HL-60 (cell line): ENCODE measurements around the gene TRABD.

Source experiments
- GABPA ChIP-seq: IDR thresholded peaks from 2 replicates; pipeline ENCODE4 v1.6.1; 2012; ENCODE audit warnings: low read depth
- POLR2AphosphoS5 ChIP-seq: IDR thresholded peaks from 2 replicates; pipeline ENCODE4 v1.6.1; 2012; ENCODE audit warnings: low read depth
- SPI1 ChIP-seq: IDR thresholded peaks from 2 replicates; pipeline ENCODE4 v1.6.1; 2012; ENCODE audit warnings: low read depth, mild to moderate bottlenecking, borderline replicate concordance
- TF ChIP-seq, protein P1 (sequence below): IDR thresholded peaks from one replicate; pipeline ENCODE4 v1.5.1; 2011; ENCODE audit warnings: low read length, control low read depth, inconsistent platforms; ENCODE audit not compliant: insufficient read depth
- TF ChIP-seq, protein P2 (sequence below): IDR thresholded peaks from 2 replicates; pipeline ENCODE4 v1.6.1; 2012; ENCODE audit warnings: low read depth; ENCODE audit not compliant: insufficient replicate concordance

DNA sequence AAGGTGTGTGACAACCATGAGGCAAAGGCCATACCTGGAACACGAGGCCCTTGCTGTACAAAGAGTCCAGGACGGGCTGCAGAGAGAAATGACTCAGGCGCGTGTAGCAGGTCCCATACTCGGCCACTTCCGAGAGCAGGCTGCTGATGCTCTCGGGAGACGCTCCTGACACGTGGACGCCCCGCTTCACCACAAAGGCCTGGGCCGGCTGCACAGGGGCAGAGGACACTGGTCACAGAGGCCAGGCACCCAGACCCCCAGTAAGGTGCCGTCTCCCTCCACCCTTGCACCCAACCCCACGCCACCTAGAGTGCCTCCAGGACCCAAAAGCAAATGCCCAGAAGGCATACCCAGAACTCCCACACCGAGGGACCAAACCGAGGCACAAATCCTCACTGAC is 43.7 kb downstream of the TRABD start:
- TF ChIP-seq, protein P1, sequence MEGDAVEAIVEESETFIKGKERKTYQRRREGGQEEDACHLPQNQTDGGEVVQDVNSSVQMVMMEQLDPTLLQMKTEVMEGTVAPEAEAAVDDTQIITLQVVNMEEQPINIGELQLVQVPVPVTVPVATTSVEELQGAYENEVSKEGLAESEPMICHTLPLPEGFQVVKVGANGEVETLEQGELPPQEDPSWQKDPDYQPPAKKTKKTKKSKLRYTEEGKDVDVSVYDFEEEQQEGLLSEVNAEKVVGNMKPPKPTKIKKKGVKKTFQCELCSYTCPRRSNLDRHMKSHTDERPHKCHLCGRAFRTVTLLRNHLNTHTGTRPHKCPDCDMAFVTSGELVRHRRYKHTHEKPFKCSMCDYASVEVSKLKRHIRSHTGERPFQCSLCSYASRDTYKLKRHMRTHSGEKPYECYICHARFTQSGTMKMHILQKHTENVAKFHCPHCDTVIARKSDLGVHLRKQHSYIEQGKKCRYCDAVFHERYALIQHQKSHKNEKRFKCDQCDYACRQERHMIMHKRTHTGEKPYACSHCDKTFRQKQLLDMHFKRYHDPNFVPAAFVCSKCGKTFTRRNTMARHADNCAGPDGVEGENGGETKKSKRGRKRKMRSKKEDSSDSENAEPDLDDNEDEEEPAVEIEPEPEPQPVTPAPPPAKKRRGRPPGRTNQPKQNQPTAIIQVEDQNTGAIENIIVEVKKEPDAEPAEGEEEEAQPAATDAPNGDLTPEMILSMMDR, result no peak
- TF ChIP-seq POLR2AphosphoS5 (no peak), GABPA (no peak), SPI1 (no peak)
- TF ChIP-seq, protein P2, sequence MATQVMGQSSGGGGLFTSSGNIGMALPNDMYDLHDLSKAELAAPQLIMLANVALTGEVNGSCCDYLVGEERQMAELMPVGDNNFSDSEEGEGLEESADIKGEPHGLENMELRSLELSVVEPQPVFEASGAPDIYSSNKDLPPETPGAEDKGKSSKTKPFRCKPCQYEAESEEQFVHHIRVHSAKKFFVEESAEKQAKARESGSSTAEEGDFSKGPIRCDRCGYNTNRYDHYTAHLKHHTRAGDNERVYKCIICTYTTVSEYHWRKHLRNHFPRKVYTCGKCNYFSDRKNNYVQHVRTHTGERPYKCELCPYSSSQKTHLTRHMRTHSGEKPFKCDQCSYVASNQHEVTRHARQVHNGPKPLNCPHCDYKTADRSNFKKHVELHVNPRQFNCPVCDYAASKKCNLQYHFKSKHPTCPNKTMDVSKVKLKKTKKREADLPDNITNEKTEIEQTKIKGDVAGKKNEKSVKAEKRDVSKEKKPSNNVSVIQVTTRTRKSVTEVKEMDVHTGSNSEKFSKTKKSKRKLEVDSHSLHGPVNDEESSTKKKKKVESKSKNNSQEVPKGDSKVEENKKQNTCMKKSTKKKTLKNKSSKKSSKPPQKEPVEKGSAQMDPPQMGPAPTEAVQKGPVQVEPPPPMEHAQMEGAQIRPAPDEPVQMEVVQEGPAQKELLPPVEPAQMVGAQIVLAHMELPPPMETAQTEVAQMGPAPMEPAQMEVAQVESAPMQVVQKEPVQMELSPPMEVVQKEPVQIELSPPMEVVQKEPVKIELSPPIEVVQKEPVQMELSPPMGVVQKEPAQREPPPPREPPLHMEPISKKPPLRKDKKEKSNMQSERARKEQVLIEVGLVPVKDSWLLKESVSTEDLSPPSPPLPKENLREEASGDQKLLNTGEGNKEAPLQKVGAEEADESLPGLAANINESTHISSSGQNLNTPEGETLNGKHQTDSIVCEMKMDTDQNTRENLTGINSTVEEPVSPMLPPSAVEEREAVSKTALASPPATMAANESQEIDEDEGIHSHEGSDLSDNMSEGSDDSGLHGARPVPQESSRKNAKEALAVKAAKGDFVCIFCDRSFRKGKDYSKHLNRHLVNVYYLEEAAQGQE, result no peak
